Measurements from ENCODE around the gene ATG4B. TPM values are rescaled to one million over a fixed set of nuclear protein-coding genes. Genes with fewer than 3 reads are reported as not detected.

ATG4B gene
- total and polyA plus RNA-seq, 9 of the 15 experiments (the other 6 are each of a cell fraction or from before 2014, with no cell fraction given) = 5.9 to 58.8 (median 35.6) TPM

DNA sequence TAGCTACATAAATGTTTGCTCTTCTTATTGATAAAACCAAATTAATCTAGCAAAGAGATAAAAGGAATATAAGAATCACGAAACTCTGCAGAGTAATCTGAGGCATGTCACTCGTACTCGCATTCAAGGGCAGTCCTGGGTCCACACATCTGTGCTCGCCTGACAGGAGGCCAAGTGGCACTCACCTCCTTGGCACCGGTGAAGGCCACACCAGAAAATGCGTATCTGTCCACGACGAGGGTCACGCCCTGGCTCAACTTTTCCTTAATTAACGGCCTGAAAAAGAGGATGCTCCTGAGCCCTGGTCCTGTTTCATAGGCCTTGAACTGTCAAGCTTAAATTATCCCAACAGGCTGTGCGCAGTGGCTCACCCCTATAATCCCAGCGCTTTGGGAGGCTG is 42.6 kb downstream of the ATG4B start (continued):
- TF ChIP-seq PURB (CRISPR knock-in tag; IDR thresholded peaks at IDR 0.05; ENCODE audit: low read depth) (no peak), E2F8 (IDR thresholded peaks at IDR 0.05; ENCODE audit: low read depth, partially characterized antibody) (no peak), FOXO4 (CRISPR knock-in tag; IDR thresholded peaks at IDR 0.05) (no peak), TOE1 (IDR thresholded peaks at IDR 0.05; ENCODE audit: borderline replicate concordance) (no peak), TOE1 (CRISPR knock-in tag; IDR thresholded peaks at IDR 0.05; ENCODE audit: borderline replicate concordance, low read depth) (no peak), MTA1 (IDR thresholded peaks at IDR 0.05; ENCODE audit: borderline replicate concordance) (no peak), ZNF766 (CRISPR knock-in tag; conservative IDR thresholded peaks at IDR 0.05) (no peak)
- TF ChIP-seq, protein P1, sequence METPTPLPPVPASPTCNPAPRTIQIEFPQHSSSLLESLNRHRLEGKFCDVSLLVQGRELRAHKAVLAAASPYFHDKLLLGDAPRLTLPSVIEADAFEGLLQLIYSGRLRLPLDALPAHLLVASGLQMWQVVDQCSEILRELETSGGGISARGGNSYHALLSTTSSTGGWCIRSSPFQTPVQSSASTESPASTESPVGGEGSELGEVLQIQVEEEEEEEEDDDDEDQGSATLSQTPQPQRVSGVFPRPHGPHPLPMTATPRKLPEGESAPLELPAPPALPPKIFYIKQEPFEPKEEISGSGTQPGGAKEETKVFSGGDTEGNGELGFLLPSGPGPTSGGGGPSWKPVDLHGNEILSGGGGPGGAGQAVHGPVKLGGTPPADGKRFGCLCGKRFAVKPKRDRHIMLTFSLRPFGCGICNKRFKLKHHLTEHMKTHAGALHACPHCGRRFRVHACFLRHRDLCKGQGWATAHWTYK (CRISPR knock-in tag; IDR thresholded peaks at IDR 0.05) = no peak
